ENCODE data around the gene ENPP1. TPM values are rescaled to one million over a fixed set of nuclear protein-coding genes. Genes with fewer than 3 reads are reported as not detected.
A peak's percentile ranks its signal among the peaks of the same experiment; 100 is the strongest.

Gene ENPP1
- total RNA-seq, 1 experiment from 2014 or later, result 3.1 TPM

DNA sequence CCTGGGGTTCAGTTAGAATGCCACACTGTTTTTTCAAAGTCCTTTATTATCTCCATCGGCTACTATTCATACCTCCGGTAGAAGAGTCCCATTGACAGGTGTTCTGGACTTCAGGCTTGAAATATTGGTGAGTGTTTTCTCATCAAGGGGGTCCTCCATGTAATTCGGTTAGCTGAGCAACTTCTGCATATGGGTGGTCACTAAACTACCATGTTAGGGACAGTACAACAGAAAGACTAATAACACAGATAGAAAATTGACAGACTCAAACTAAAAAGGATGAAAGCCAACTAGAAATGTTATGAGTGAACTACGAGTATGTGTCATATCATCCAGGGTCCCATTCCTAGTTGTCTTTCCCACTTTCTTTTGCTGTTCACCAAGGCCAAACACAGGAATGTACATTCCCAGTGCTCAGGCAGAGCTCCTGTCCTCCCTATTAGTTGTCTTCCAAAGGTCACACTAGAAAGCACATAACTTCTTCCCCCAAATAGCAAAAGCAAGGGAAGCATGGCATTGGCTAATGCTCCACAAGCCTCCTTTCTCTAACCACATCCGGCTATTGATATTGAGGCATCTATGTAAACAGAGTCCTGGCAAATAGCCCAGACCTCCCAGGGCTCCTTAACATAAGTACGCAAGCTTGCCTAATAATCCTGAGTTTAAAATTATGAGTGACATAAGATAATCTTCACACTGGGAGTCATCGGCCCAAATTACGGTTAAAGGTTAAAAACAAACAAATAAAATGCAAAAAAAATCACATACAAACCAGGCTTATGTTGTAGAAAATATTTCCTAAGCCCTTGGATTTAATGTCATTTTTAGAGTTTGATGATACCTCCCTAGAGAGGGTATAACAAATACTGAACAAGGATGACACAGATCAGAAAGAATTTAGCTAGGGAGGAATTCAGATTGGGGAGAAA lies 130.1 kb downstream of the ENPP1 start:
- DNase-seq, result peak; percentile 53
- no peak overlapping the region for H3K4me3 ChIP-seq

More for the DNA sequence above, 130.1 kb downstream of the ENPP1 start:
- Histone ChIP-seq H3K27me3 (no peaks in the 10 kb centered on the region), H3K9me3 (no peaks in the 10 kb centered on the region), H3K36me3 (no peaks in the 10 kb centered on the region)

Other genes with a start within 250 kb of the ENPP1 start
- gene ARG1, start 234.8 kb upstream of the ENPP1 start, total RNA-seq (2014; rRNA removed; shearing (Covaris generic); ENCODE audit: low replicate concordance), result not detected in 2 replicates
- 11.3 and 19.0 TPM in 2 replicates for gene MED23, start 179.8 kb upstream of the ENPP1 start, total RNA-seq (2014; rRNA removed; shearing (Covaris generic); ENCODE audit: low replicate concordance)
- not detected in 2 replicates for gene ENPP3, start 170.7 kb upstream of the ENPP1 start, total RNA-seq (2014; rRNA removed; shearing (Covaris generic); ENCODE audit: low replicate concordance)
- gene OR2A4, start 106.6 kb upstream of the ENPP1 start, total RNA-seq (2014; rRNA removed; shearing (Covaris generic); ENCODE audit: low replicate concordance), result not detected in 2 replicates
- gene CTAGE9, start 97.0 kb upstream of the ENPP1 start, total RNA-seq (2014; rRNA removed; shearing (Covaris generic); ENCODE audit: low replicate concordance), result not detected in 2 replicates
- gene CCN2, start 143.4 kb downstream of the ENPP1 start, total RNA-seq (2014; rRNA removed; shearing (Covaris generic); ENCODE audit: low replicate concordance), result 830 and 953 TPM in 2 replicates